ENCODE results near the gene DCAF10.
"Not testable (repeated sequence)": the region's sequence is repeated elsewhere in the genome, so short reads cannot be mapped to it uniquely, and the experiment has no call there.

DCAF10 gene, protein sequence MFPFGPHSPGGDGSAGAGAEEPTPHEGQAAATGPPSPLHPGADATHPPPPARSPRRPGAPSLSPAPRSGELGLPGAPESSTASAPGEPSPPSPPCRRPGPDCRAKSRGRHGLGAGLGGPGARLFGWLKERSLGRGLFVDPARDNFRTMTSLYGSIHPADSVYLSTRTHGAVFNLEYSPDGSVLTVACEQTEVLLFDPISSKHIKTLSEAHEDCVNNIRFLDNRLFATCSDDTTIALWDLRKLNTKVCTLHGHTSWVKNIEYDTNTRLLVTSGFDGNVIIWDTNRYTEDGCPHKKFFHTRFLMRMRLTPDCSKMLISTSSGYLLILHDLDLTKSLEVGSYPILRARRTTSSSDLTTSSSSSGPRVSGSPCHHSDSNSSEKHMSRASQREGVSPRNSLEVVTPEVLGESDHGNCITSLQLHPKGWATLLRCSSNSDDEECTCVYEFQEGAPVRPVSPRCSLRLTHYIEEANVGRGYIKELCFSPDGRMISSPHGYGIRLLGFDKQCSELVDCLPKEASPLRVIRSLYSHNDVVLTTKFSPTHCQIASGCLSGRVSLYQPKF

DNA sequence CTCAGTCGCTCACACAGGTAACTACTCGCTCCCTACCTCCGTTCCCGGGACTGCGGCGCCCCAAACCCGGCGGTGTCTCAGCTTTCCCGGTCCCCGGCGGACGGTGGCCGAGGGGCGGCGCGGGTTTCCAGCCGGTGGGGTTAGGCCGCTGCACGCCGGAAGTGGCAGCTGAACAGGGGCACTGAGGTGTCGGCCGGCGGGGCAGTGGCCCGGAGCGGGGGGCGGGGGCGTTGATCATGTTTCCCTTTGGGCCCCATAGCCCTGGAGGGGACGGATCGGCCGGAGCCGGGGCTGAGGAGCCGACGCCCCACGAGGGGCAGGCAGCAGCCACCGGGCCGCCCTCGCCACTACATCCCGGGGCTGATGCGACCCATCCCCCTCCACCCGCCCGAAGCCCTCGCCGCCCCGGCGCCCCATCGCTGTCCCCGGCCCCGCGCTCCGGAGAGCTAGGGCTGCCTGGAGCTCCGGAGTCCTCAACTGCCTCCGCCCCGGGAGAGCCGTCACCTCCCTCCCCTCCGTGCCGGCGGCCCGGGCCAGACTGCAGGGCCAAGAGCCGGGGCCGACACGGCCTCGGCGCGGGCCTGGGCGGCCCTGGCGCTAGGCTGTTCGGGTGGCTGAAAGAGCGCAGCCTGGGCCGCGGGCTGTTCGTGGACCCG, at the start of gene DCAF10:
Gene DCAF10 (plus strand): TSS at position 167 of the 656 bp plus-strand sequence. CDS start 70 bp downstream, at position 237.
- no peak for DNase-seq (ENCODE audit: low read depth)
- peak within 1 kb of the TSS; percentile 64 for H3K4me3 ChIP-seq (ENCODE audit: low read depth, low read length)
- TF ChIP-seq, protein P1, sequence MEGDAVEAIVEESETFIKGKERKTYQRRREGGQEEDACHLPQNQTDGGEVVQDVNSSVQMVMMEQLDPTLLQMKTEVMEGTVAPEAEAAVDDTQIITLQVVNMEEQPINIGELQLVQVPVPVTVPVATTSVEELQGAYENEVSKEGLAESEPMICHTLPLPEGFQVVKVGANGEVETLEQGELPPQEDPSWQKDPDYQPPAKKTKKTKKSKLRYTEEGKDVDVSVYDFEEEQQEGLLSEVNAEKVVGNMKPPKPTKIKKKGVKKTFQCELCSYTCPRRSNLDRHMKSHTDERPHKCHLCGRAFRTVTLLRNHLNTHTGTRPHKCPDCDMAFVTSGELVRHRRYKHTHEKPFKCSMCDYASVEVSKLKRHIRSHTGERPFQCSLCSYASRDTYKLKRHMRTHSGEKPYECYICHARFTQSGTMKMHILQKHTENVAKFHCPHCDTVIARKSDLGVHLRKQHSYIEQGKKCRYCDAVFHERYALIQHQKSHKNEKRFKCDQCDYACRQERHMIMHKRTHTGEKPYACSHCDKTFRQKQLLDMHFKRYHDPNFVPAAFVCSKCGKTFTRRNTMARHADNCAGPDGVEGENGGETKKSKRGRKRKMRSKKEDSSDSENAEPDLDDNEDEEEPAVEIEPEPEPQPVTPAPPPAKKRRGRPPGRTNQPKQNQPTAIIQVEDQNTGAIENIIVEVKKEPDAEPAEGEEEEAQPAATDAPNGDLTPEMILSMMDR (IDR thresholded peaks at IDR 0.05; ENCODE audit: low read depth, low read length, missing control alignments): no peak

- TF ChIP-seq, protein P1 (IDR thresholded peaks at IDR 0.05; ENCODE audit: low read depth, low read length, missing control alignments): no peak
Observed at GRCh38 chr9:37751186-37751585, 49.4 kb upstream of the DCAF10 start.

DNA sequence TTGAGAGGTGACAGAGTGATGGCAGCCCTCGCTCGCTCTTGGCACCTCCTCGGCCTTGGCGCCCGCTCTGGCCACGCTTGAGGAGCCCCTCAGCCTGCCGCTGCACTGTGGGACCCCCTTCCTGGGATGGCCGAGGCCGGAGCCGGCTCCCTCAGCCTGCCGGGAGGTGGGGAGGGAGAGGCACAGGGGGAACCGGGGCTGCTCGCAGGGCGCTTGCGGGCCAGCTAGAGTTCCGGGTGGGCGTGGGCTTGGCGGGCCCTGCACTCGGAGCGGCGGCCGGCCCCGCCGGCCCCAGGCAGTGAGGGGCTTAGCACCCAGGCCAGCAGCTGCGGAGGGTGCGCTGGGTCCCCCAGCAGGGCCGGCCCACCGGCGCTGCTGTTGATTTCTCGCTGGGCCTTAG, 48.9 kb upstream of the DCAF10 start:
- not testable (repeated sequence) for DNase-seq (ENCODE audit: low read depth); H3K4me3 ChIP-seq (ENCODE audit: low read depth, low read length)

More at GRCh38 chr9:37751186-37751585, 49.4 kb upstream of the DCAF10 start:
- DNase-seq (ENCODE audit: low read depth): no peak
- H3K4me3 ChIP-seq (ENCODE audit: low read depth, low read length): no peak overlapping the region

DNA sequence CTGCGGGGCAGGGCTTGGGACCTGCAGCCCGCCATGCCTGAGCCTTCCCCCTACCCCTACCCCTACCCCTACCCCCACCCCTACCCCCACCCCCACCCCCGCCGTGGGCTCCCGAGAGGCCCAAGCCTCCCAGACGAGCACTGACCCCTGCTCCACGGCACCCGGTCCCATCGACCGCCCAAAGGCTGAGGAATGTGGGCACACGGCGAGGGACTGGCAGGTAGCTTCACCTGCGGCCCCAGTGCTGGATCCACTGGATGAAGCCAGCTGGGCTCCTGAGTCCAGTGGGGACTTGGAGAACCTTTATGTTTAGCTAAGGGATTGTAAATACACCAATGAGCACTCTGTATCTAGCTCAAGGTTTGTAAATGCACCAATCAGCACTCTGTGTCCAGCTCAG, 48.5 kb upstream of the DCAF10 start:
- DNase-seq (ENCODE audit: low read depth); H3K4me3 ChIP-seq (ENCODE audit: low read depth, low read length): not testable (repeated sequence)

DNA sequence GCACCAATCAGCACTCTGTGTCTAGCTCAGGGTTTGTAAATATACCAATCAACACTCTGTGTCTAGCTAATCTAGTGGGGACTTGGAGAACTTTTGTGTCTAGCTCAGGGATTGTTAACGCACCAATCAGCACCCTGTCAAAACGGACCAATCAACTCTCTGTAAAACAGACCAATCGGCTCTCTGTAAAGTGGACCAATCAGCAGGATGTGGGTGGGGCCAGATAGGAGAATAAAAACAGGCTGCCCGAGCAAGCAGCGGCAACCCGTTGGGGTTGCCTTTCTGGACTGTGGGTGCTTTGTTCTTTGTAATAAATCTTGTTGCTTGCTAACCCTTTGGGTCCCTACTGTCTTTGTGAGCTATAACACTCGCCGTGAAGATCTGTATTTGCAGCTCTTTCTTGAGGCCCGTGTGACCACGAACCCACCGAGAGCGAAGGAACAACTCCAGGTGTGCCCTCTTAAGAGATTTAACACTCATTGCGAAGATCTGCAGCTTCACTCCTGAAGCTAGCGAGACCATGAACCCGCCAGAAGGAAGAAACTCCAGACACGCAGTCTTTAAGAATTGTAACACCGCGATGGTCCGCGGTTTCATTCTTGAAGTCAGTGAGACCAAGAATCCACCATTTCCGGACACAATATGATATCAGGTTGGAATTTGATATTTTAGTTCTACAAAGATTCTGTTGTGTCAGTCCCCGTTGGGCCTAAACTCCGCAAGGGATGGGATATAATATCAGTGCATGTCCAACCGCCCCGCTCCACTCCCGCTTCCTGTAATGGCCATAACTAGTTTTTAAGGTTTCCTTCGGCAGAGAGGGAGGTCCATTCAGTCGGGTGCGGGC, 47.7 kb upstream of the DCAF10 start:
- TF ChIP-seq, protein P1 (IDR thresholded peaks at IDR 0.05; ENCODE audit: low read depth, low read length, missing control alignments): no peak
- no peak for DNase-seq (ENCODE audit: low read depth)

GRCh38 chr9:37753489-37754190, 47.0 kb upstream of the DCAF10 start, which contains the start of gene TRMT10B:
Gene TRMT10B, plus strand, starts transcription at chr9:37753805. Its CDS starts 8,127 bp downstream, at chr9:37761932.
- TF ChIP-seq, protein P1 (IDR thresholded peaks at IDR 0.05; ENCODE audit: low read depth, low read length, missing control alignments): no peak
- peak within 1 kb of the TSS; percentile 98 for H3K4me3 ChIP-seq (ENCODE audit: low read depth, low read length)
- DNase-seq (ENCODE audit: low read depth): peak; percentile 37

More for the DNA sequence above, 47.7 kb upstream of the DCAF10 start:
- H3K4me3 ChIP-seq (ENCODE audit: low read depth, low read length): peak overlapping the region; percentile 98

DNA sequence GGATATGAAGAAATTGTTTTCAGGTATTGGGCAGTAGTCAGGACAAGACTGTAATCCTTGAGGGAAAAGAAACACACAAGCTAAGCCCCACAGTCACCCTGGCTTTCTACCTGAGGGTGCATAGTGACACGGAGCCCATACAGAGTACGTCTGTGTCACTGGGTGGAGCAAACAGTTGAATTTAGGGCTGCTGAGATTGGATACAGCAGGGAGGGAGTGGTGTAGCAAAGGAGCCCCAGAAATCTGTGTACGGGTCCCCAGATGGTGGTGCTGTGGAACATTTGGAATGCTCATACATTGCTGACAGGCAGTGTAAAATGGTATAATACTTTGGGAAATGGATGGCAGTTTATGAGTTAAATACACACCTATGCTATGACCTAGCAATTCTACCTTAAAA, 41.9 kb upstream of the DCAF10 start:
- TF ChIP-seq, protein P1 (IDR thresholded peaks at IDR 0.05; ENCODE audit: low read depth, low read length, missing control alignments): no peak
- no peak for DNase-seq (ENCODE audit: low read depth)
- H3K4me3 ChIP-seq (ENCODE audit: low read depth, low read length): no peak overlapping the region
